Vagina (tissue), 2 donors: Measurements from ENCODE around the gene CHST6.

Source experiments
- POLR2A ChIP-seq, 2 donors: fragments of 450-650 bp; IDR thresholded peaks; one replicate each; pipeline ENCODE4 v1.6.1; 2017; ENCODE audit warnings: antibody characterized with exemption in 2 of 2, mild to moderate bottlenecking in 2 of 2, moderate library complexity in 2 of 2
- POLR2AphosphoS5 ChIP-seq, 2 donors: sonication (generic); formaldehyde crosslinking; IDR thresholded peaks; one replicate each; pipeline ENCODE4 v1.9.0; 2017; ENCODE audit warnings: antibody characterized with exemption in 2 of 2, mild to moderate bottlenecking in 2 of 2, low read depth in 1 of 2; ENCODE audit not compliant: insufficient read depth in 1 of 2
- TF ChIP-seq, protein P1 (sequence below), 3 experiments: fragments of 450-650 bp in 2 of 3; fragments of 200-600 bp in 1 of 3; sonication (generic) in 1 of 3; IDR thresholded peaks; one replicate each; pipeline ENCODE4 v1.5.1; 2017 to 2019; ENCODE audit warnings: antibody characterized with exemption in 3 of 3, mild to moderate bottlenecking in 2 of 3, moderate library complexity in 2 of 3

DNA sequence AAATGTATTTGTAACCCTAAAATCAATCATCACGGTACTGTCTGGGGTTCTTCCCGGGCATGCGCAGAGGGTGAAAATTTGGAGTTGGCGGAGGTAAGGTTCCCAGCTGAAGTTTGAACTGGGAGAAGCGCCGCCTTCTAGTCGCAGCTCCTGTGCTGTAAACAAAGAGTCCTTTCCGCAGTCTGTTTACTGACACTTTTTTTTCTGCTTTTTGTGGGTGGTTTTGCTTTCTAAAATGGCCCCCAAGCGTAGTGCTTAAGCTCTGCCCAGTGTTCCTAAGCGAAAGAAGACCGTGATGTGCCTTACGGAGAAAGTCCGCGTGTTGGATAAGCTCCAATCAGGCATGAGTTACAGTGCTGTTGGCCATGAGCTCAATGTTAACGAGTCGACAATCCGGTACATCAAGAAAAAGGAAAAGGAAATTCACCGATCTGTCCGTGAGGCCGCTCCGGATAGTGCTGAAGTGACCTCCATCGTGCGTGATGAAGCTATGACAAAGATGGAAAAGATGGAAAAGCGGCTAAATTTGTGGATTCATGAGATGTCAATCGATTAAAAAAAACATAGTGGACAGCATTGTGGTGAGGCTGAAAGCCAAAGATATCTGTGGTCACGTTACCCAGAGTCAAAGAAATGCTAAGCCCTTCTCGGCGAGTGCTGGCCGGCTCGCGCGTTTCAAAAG lies 61.4 kb downstream of the CHST6 start:
- no peak for TF ChIP-seq POLR2A (IDR thresholded peaks at IDR 0.05)
- TF ChIP-seq, protein P1, sequence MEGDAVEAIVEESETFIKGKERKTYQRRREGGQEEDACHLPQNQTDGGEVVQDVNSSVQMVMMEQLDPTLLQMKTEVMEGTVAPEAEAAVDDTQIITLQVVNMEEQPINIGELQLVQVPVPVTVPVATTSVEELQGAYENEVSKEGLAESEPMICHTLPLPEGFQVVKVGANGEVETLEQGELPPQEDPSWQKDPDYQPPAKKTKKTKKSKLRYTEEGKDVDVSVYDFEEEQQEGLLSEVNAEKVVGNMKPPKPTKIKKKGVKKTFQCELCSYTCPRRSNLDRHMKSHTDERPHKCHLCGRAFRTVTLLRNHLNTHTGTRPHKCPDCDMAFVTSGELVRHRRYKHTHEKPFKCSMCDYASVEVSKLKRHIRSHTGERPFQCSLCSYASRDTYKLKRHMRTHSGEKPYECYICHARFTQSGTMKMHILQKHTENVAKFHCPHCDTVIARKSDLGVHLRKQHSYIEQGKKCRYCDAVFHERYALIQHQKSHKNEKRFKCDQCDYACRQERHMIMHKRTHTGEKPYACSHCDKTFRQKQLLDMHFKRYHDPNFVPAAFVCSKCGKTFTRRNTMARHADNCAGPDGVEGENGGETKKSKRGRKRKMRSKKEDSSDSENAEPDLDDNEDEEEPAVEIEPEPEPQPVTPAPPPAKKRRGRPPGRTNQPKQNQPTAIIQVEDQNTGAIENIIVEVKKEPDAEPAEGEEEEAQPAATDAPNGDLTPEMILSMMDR (IDR thresholded peaks at IDR 0.05), result no peak
- TF ChIP-seq POLR2AphosphoS5 (IDR thresholded peaks at IDR 0.05; ENCODE audit: insufficient read depth in 1 of 2, low read depth in 1 of 2), result peak in 1 of 2 donors; percentile 87
